Chondrocyte (in vitro differentiated cells): Measurements from ENCODE around the gene CTNNA2. TPM values are rescaled to one million over a fixed set of nuclear protein-coding genes. Genes with fewer than 3 reads are reported as not detected.

Experiments used
- DNase-seq: peaks from one replicate; pipeline ENCODE4 v3.0.0; 2021; ENCODE audit warnings: mixed read lengths, low spot score
- H3K27ac Mint-ChIP-seq: one replicate; pipeline ENCODE4 v1.8.0; 2021; ENCODE audit warnings: mild to moderate bottlenecking, moderate library complexity, mixed read lengths; ENCODE audit not compliant: unreplicated experiment
- H3K27me3 Mint-ChIP-seq: 2 replicates; pipeline ENCODE4 v1.8.0; 2021; ENCODE audit warnings: low read depth, mixed read lengths
- H3K36me3 Mint-ChIP-seq: 2 replicates; pipeline ENCODE4 v1.8.0; 2021; ENCODE audit warnings: low read depth, mixed read lengths
- H3K4me1 Mint-ChIP-seq: 2 replicates; pipeline ENCODE4 v1.8.0; 2021; ENCODE audit warnings: low read depth, mild to moderate bottlenecking, mixed read lengths
- H3K4me3 Mint-ChIP-seq: one replicate; pipeline ENCODE4 v1.8.0; 2021; ENCODE audit warnings: mild to moderate bottlenecking, moderate library complexity, mixed read lengths; ENCODE audit not compliant: unreplicated experiment
- H3K9me3 Mint-ChIP-seq: 2 replicates; pipeline ENCODE4 v1.8.0; 2021; ENCODE audit warnings: low read depth, mixed read lengths
- CTCF ChIP-seq: fragments of 200-600 bp; sonication (generic); IDR thresholded peaks from 2 replicates; pipeline ENCODE4 v1.5.0; 2021; ENCODE audit warnings: antibody characterized with exemption, mild to moderate bottlenecking, moderate library complexity
- total RNA-seq: library from RNA; stranded (reverse); gene quantifications from 3 replicates; pipeline ENCODE4 v1.2.1, GENCODE V29; 2021

CTNNA2 gene
- total RNA-seq, 1 donor from 2014 or later, result not detected

DNA sequence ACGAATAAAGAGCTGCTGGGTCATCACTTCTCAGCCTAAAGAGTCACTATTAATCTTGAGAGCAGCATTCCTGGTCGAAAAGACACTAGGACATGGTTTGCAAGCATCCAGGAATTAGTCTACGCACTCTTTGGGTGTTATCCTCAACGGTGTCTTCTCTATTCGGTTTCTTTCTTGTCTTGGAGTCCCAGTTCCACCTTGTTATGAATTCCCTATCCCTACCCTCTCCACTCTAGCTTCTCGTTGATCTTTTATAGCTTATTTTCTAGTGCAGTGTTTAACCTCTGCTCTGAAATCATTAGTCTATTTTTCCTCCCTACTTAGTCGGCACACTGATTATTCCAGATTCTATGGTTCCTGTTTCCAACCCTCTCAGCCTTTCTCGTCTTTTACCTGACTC is 949.8 kb downstream of the CTNNA2 start:
- Mint-ChIP-seq H3K4me1 (no peaks in the 10 kb centered on the region), H3K9me3 (no peaks in the 10 kb centered on the region)

DNA sequence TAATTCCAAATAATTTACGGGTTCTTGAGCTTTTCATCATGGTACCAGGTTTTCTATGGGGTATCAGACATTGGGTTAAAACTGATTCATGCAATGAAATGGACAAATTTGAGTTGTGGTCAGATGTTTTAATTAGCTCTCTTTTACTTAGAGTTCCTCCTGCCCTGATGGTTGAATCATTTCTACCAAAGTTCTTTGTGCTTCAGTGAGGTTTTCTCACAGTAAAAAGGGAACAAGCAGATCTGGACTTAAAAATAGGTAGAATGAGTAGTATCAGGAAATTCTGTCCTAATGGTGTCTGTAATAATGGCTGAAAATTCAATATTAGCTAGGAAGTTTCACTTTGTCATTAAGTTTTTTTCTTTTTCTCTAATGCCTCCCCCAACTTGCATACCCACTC is 951.4 kb downstream of the CTNNA2 start:
- Mint-ChIP-seq H3K27ac (no peak overlapping the region), H3K27me3 (peaks cover 23% of the 10 kb centered on the region), H3K36me3 (no peaks in the 10 kb centered on the region), H3K4me3 (no peak overlapping the region), H3K9me3 (no peaks in the 10 kb centered on the region), H3K4me1 (no peaks in the 10 kb centered on the region)
- TF ChIP-seq CTCF, result no peak
- DNase-seq, result no peak

More for the DNA sequence above, 949.8 kb downstream of the CTNNA2 start:
- H3K27me3 Mint-ChIP-seq, result peaks cover 21% of the 10 kb centered on the region
- no peaks in the 10 kb centered on the region for H3K36me3 Mint-ChIP-seq
- TF ChIP-seq CTCF, result no peak
- H3K4me3 Mint-ChIP-seq, result no peak overlapping the region
- DNase-seq, result no peak
- no peak overlapping the region for H3K27ac Mint-ChIP-seq

DNA sequence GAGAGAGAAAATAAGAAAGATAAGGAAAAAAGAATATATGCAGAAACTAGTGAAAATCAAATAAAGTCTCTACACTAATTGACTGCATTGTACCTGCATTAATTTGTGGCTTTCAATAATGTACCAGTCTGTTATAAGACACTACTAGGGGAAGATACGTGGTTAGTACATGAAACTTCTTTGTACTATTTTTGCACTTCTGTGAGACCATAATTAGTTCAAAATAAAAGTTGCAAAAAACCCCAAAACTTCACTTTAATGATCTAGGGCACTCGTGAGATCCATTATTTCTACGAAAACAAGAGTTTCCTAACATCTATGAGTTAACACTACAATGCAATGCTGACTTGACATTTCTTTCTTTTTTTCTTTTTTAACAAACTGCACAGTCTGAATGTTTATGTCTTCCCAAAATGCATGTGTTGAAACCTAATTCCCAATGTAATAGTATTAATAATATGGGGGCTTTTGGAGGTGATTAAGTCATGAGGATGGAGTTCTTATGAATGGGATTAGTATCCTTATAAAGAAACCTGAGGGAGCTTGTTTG is 954.5 kb downstream of the CTNNA2 start:
- Mint-ChIP-seq H3K9me3 (peaks cover 14% of the 10 kb centered on the region), H3K36me3 (no peaks in the 10 kb centered on the region), H3K4me1 (no peaks in the 10 kb centered on the region), H3K27me3 (peaks cover 10% of the 10 kb centered on the region), H3K4me3 (no peak overlapping the region), H3K27ac (no peak overlapping the region)
- no peak for TF ChIP-seq CTCF
- DNase-seq, result no peak

- no peak overlapping the region for H3K4me3 Mint-ChIP-seq
- no peak for DNase-seq
- peaks cover 14% of the 10 kb centered on the region for H3K9me3 Mint-ChIP-seq
- peaks cover 1% of the 10 kb centered on the region for H3K27me3 Mint-ChIP-seq
- no peak for TF ChIP-seq CTCF
- no peak overlapping the region for H3K27ac Mint-ChIP-seq
- no peaks in the 10 kb centered on the region for H3K4me1 Mint-ChIP-seq
- H3K36me3 Mint-ChIP-seq, result no peaks in the 10 kb centered on the region
Measured at GRCh38 chr2:80469428-80469827, 956.6 kb downstream of the CTNNA2 start.

DNA sequence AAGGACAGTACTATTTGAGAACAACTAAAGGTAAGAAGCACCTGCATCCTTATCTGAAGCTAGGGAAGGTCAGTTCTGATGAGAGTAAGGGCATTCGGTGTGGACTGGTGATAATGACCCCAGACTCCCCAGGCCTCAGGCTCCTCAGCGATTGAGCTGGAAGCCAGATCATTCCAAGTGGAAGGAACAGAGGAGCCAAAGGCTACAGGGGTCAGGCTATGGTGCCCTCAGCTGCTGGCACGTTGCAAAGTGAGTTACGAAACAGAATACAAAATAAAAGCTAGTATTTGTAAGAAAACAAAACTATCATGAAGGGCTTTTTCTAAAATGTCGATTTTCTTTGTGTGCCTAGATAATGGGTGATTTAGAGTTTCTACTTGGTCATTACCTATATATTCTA is 960.2 kb downstream of the CTNNA2 start:
- Mint-ChIP-seq H3K36me3 (no peaks in the 10 kb centered on the region), H3K9me3 (peaks cover 14% of the 10 kb centered on the region), H3K27me3 (peaks cover 4% of the 10 kb centered on the region), H3K4me3 (no peak overlapping the region), H3K27ac (no peak overlapping the region), H3K4me1 (no peaks in the 10 kb centered on the region)
- DNase-seq, result no peak
- no peak for TF ChIP-seq CTCF
